CD14-positive monocyte (primary cell): ENCODE measurements around the gene ABHD12. TPM values are rescaled to one million over a fixed set of nuclear protein-coding genes. Genes with fewer than 3 reads are reported as not detected.

ENCODE experiments used
- DNase-seq, 3 donors: peaks; one replicate each; pipeline ENCODE4 v3.0.0-alpha.2; 2011 to 2022
- H2AFZ ChIP-seq: 2 replicates; pipeline ENCODE4 v1.6.0; 2012; ENCODE audit warnings: mild to moderate bottlenecking, low read depth, low read length, inconsistent platforms; ENCODE audit not compliant: insufficient read depth, poor library complexity, severe bottlenecking
- H3K27ac ChIP-seq, 2 donors: 1 replicate in 1 of 2; 2 replicates in 1 of 2; pipeline ENCODE4 v1.5.1; 2012 to 2013; ENCODE audit warnings: low read length in 2 of 2, control low read depth in 1 of 2, inconsistent platforms in 1 of 2, low read depth in 1 of 2, mild to moderate bottlenecking in 1 of 2
- H3K27me3 ChIP-seq, 2 donors: one replicate each; pipeline versions ENCODE4 v1.6.0 to v1.6.1; 2011 to 2013; ENCODE audit warnings: low read length in 2 of 2; ENCODE audit not compliant: control insufficient read depth in 2 of 2, insufficient read depth in 2 of 2
- H3K36me3 ChIP-seq, 2 donors: replicated peaks in 1 of 2; 1 replicate in 1 of 2; 2 replicates in 1 of 2; pipeline versions ENCODE4 v1.5.1 to v1.6.1; 2012 to 2013; ENCODE audit warnings: low read length in 2 of 2, control low read depth in 1 of 2, inconsistent platforms in 1 of 2, mild to moderate bottlenecking in 1 of 2; ENCODE audit not compliant: insufficient read depth in 2 of 2, control insufficient read depth in 1 of 2
- H3K4me1 ChIP-seq, 2 donors: 1 replicate in 1 of 2; 2 replicates in 1 of 2; pipeline versions ENCODE4 v1.5.1 to v1.6.1; 2012 to 2013; ENCODE audit warnings: low read length in 2 of 2, control low read depth in 1 of 2, inconsistent platforms in 1 of 2, mild to moderate bottlenecking in 1 of 2, moderate library complexity in 1 of 2; ENCODE audit not compliant: insufficient read depth in 2 of 2, control insufficient read depth in 1 of 2
- H3K4me2 ChIP-seq: replicated peaks from 2 replicates; pipeline ENCODE3; 2012; ENCODE audit warnings: low read length, moderate library complexity, mild to moderate bottlenecking; ENCODE audit not compliant: poor library complexity, severe bottlenecking; ENCODE audit errors: extremely low read depth
- H3K4me3 ChIP-seq, 3 experiments: fragments of 200-600 bp in 1 of 3; sonication (generic) in 1 of 3; replicated peaks in 1 of 3; 1 replicate in 2 of 3; 2 replicates in 1 of 3; pipeline ENCODE4 v1.5.1; 2011 to 2013; ENCODE audit warnings: low read length in 3 of 3, mild to moderate bottlenecking in 3 of 3, control low read depth in 2 of 3, low read depth in 2 of 3, inconsistent platforms in 1 of 3, moderate library complexity in 1 of 3
- H3K79me2 ChIP-seq: 2 replicates; pipeline ENCODE4 v1.6.0; 2012; ENCODE audit warnings: mild to moderate bottlenecking, control low read depth, inconsistent platforms, low read length, moderate library complexity; ENCODE audit not compliant: insufficient read depth
- H3K9ac ChIP-seq: 2 replicates; pipeline ENCODE4 v1.6.0; 2017; ENCODE audit warnings: low read length, mild to moderate bottlenecking; ENCODE audit not compliant: insufficient read depth, poor library complexity, severe bottlenecking
- H3K9me3 ChIP-seq, 2 donors: replicated peaks in 1 of 2; 1 replicate in 1 of 2; 2 replicates in 1 of 2; pipeline versions ENCODE4 v1.5.1 to v1.6.1; 2012 to 2013; ENCODE audit warnings: low read length in 2 of 2, control low read depth in 1 of 2; ENCODE audit not compliant: control insufficient read depth in 1 of 2, insufficient read depth in 1 of 2
- H4K20me1 ChIP-seq: 2 replicates; pipeline ENCODE4 v1.6.0; 2012; ENCODE audit warnings: mild to moderate bottlenecking, low read length, control low read depth, moderate library complexity; ENCODE audit not compliant: insufficient read depth
- H3K27ac Mint-ChIP-seq, 7 donors: one replicate each; pipeline ENCODE4 v1.8.0; 2020; ENCODE audit warnings: mild to moderate bottlenecking in 7 of 7, mixed read lengths in 7 of 7, moderate library complexity in 6 of 7, inconsistent platforms in 2 of 7
- H3K27me3 Mint-ChIP-seq, 3 donors: one replicate each; pipeline ENCODE4 v1.8.0; 2021 to 2022; ENCODE audit warnings: low read depth in 3 of 3, mild to moderate bottlenecking in 3 of 3, mixed read lengths in 3 of 3, moderate library complexity in 3 of 3, inconsistent platforms in 1 of 3
- H3K36me3 Mint-ChIP-seq, 2 donors: one replicate each; pipeline ENCODE4 v1.8.0; 2020; ENCODE audit warnings: mixed read lengths in 2 of 2, inconsistent platforms in 1 of 2, mild to moderate bottlenecking in 1 of 2
- H3K4me1 Mint-ChIP-seq: one replicate; pipeline ENCODE4 v1.8.0; 2020; ENCODE audit warnings: mild to moderate bottlenecking, mixed read lengths
- H3K4me3 Mint-ChIP-seq, 2 donors: one replicate each; pipeline ENCODE4 v1.8.0; 2020; ENCODE audit warnings: mild to moderate bottlenecking in 2 of 2, mixed read lengths in 2 of 2, moderate library complexity in 1 of 2
- H3K9me3 Mint-ChIP-seq, 7 donors: one replicate each; pipeline ENCODE4 v1.8.0; 2020 to 2022; ENCODE audit warnings: mixed read lengths in 7 of 7, mild to moderate bottlenecking in 6 of 7, moderate library complexity in 6 of 7, inconsistent platforms in 2 of 7
- CTCF ChIP-seq: fragments of 200-600 bp; IDR thresholded peaks from one replicate; pipeline ENCODE4 v1.8.0; 2022; ENCODE audit warnings: antibody characterized with exemption, mild to moderate bottlenecking
- WGBS: methylation state at CpG from one replicate; pipeline ENCODE4 v1.1.5; 2013; ENCODE audit warnings: missing lambda C conversion rate; ENCODE audit not compliant: insufficient coverage; 5-methylcytosine and 5-hydroxymethylcytosine counted together
- intact Hi-C, 2 donors: fragments of 100-400 bp; cut with micrococcal nuclease; formaldehyde crosslinking; loops; one replicate each; pipeline versions ENCODE4 v1.15.0 to v1.15.1; 2023
- polyA plus RNA-seq, 3 donors: library from polyadenylated mRNA; depleted of rRNA in 1 of 3; unstranded in 2 of 3; stranded (reverse) in 1 of 3; fragments of 300-500 nt in 2 of 3; fragments of >200 nt in 1 of 3; fragmentation: Illumina TruSeq in 2 of 3; gene quantifications; 1 replicate in 2 of 3; 2 replicates in 1 of 3; pipeline ENCODE4 v1.2.3, GENCODE V29; 2012 to 2021

The ABHD12 gene
- polyA plus RNA-seq, 3 donors, result 20.3 to 34.5 (median 32.1) TPM

DNA sequence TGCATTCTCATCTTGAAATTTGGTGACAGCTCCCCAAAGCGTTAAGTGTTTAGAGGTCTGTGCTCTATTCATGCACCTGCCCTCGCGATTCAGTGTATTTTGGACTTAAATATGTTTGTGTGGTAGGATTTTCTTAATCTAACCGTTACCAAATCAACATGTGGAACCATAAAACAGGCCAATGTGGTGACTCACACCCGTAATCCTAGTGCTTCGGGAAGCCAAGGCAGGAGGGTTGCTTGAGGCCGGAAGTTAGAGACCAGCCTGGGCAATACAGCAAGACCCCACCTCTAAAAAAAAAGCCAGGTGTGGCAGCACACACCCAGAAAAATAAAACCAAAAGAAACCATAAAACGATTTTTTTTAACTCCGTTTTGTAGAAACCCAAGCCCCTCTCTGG, 111.2 kb downstream of the ABHD12 start:
- Histone ChIP-seq H3K9ac (no peak overlapping the region), H3K36me3 (peaks cover 98 to 100% of the 10 kb centered on the region in 2 donors), H3K79me2 (no peaks in the 10 kb centered on the region), H2AFZ (no peak overlapping the region), H4K20me1 (no peaks in the 10 kb centered on the region), H3K27me3 (no peaks in the 10 kb centered on the region), H3K4me3 (no peak overlapping the region), H3K4me1 (no peaks in the 10 kb centered on the region), H3K27ac (no peak overlapping the region), H3K9me3 (no peaks in the 10 kb centered on the region), H3K4me2 (no peak overlapping the region)
- intact Hi-C loops, result no loop called here
- Mint-ChIP-seq H3K4me3 (no peak overlapping the region), H3K9me3 (peaks cover 0 to 2% (median 0%) of the 10 kb centered on the region in 7 donors), H3K27me3 (no peaks in the 10 kb centered on the region), H3K4me1 (no peaks in the 10 kb centered on the region), H3K36me3 (peaks cover 78 to 98% of the 10 kb centered on the region in 2 donors), H3K27ac (no peak overlapping the region)
- WGBS, result 100% methylated on average over 3 of the region's 9 CpGs
- TF ChIP-seq CTCF, result no peak
- DNase-seq, result no peak

DNA sequence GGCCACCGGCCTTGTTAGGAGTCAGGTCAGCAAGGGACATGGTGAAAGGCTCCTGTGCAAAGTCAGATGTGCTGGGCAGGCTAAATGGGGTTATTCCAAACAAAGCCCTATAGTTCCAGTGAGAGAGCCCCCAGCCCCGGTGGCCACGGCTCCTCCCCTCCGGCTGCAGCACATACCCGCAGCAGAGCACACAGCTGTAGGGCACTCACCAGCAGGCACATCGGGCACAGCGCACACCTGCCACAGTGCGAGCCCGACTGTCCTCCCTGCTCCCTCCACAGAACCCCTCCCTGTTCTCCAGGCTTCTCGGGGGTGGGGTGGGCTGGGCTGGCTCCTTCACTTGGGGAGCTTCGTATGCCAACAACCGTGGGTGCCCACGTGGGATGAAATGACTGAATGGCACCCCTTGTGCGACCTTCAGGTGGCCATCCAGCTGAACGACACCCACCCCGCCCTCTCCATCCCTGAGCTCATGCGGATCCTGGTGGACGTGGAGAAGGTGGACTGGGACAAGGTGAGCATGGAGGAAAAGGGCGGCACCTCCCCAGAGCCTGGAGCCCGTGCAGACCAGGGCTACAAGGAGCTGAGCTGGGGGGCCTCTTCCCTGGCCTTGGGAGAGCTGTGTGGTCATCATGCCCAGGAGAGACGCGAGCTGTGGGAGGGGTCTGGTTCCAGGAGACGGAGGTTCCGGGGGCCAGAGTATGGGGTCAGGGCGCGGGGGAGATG, 111.8 kb downstream of the ABHD12 start:
- H3K9me3 ChIP-seq, result no peaks in the 10 kb centered on the region
- no peak overlapping the region for H3K9ac ChIP-seq
- H4K20me1 ChIP-seq, result no peaks in the 10 kb centered on the region
- H2AFZ ChIP-seq, result no peak overlapping the region
- intact Hi-C loops, result no loop called here
- H3K4me3 ChIP-seq, result no peak overlapping the region
- H3K27ac ChIP-seq, result no peak overlapping the region
- H3K27ac Mint-ChIP-seq, result no peak overlapping the region
- H3K36me3 Mint-ChIP-seq, result peaks cover 79 to 98% of the 10 kb centered on the region in 2 donors
- no peak for DNase-seq
- H3K4me1 ChIP-seq, result no peaks in the 10 kb centered on the region
- no peaks in the 10 kb centered on the region for H3K79me2 ChIP-seq
- H3K4me2 ChIP-seq, result no peak overlapping the region
- H3K27me3 Mint-ChIP-seq, result no peaks in the 10 kb centered on the region
- no peaks in the 10 kb centered on the region for H3K4me1 Mint-ChIP-seq
- no peak for TF ChIP-seq CTCF
- no peak overlapping the region for H3K4me3 Mint-ChIP-seq
- H3K27me3 ChIP-seq, result no peaks in the 10 kb centered on the region
- peaks cover 0 to 2% (median 0%) of the 10 kb centered on the region in 7 donors for H3K9me3 Mint-ChIP-seq
- peaks cover 97 to 100% of the 10 kb centered on the region in 2 donors for H3K36me3 ChIP-seq
- WGBS, result 98% methylated on average over 11 of the region's 26 CpGs
